OCI-LY1 (cell line): ENCODE measurements around the gene USP54.

Experiments used
- H2AFZ ChIP-seq: fragments of 200-600 bp; sonication (generic), shearing (Covaris generic); 2 replicates; pipeline ENCODE4 v1.6.0; 2014; ENCODE audit warnings: antibody characterized with exemption, mild to moderate bottlenecking, low read length
- H3F3A ChIP-seq: fragments of 200-600 bp; sonication (generic), shearing (Covaris generic); 2 replicates; pipeline ENCODE4 v1.6.0; 2014; ENCODE audit warnings: mild to moderate bottlenecking, antibody characterized with exemption, low read length, moderate library complexity; ENCODE audit not compliant: insufficient read depth
- H3K27ac ChIP-seq: fragments of 200-600 bp; sonication (generic); 2 replicates; pipeline ENCODE4 v1.5.1; 2014; ENCODE audit warnings: low read length, mixed run types, mild to moderate bottlenecking, low read depth; ENCODE audit not compliant: poor library complexity, severe bottlenecking
- H3K27me3 ChIP-seq: fragments of 200-600 bp; sonication (generic); 2 replicates; pipeline ENCODE4 v1.6.0; 2014; ENCODE audit warnings: antibody characterized with exemption, mild to moderate bottlenecking, low read length, moderate library complexity; ENCODE audit not compliant: insufficient read depth
- H3K36me3 ChIP-seq: fragments of 200-600 bp; sonication (generic); 2 replicates; pipeline ENCODE4 v1.6.1; 2014; ENCODE audit warnings: mild to moderate bottlenecking, antibody characterized with exemption, low read length, moderate library complexity, mixed read lengths; ENCODE audit not compliant: insufficient read depth
- H3K4me1 ChIP-seq: fragments of 200-600 bp; sonication (generic); 2 replicates; pipeline ENCODE4 v1.5.1; 2014; ENCODE audit warnings: mild to moderate bottlenecking, low read length, moderate library complexity; ENCODE audit not compliant: insufficient read depth, severe bottlenecking
- H3K4me2 ChIP-seq: fragments of 200-600 bp; sonication (generic), shearing (Covaris generic); 2 replicates; pipeline ENCODE4 v1.6.1; 2014; ENCODE audit warnings: low read length
- H3K4me3 ChIP-seq: fragments of 200-600 bp; sonication (generic); 2 replicates; pipeline ENCODE4 v1.5.1; 2014; ENCODE audit warnings: low read length, low read depth, mild to moderate bottlenecking, mixed read lengths; ENCODE audit not compliant: poor library complexity, severe bottlenecking
- H3K79me2 ChIP-seq: fragments of 200-600 bp; shearing (Covaris generic); 2 replicates; pipeline ENCODE4 v1.6.1; 2016; ENCODE audit warnings: mixed run types, low read length, mixed read lengths; ENCODE audit not compliant: insufficient read depth
- H3K9ac ChIP-seq: fragments of 200-600 bp; sonication (generic), shearing (Covaris generic); 2 replicates; pipeline ENCODE4 v1.6.1; 2014; ENCODE audit warnings: mild to moderate bottlenecking, low read length, mixed read lengths
- H3K9me2 ChIP-seq: fragments of 200-600 bp; sonication (generic), shearing (Covaris generic); 2 replicates; pipeline ENCODE4 v1.6.1; 2014; ENCODE audit warnings: low read depth, mild to moderate bottlenecking, low read length, mixed read lengths
- H3K9me3 ChIP-seq: fragments of 200-600 bp; shearing (Covaris generic); 2 replicates; pipeline ENCODE4 v1.6.1; 2014; ENCODE audit warnings: low read length, mixed read lengths
- H4K20me1 ChIP-seq: fragments of 200-600 bp; sonication (generic), shearing (Covaris generic); 2 replicates; pipeline ENCODE4 v1.6.0; 2016; ENCODE audit warnings: mild to moderate bottlenecking, low read length; ENCODE audit not compliant: insufficient read depth
- EZH2 ChIP-seq: fragments of 200-600 bp; sonication (generic), shearing (Covaris generic); IDR thresholded peaks from 2 replicates; pipeline ENCODE4 v1.8.0; 2017; ENCODE audit warnings: borderline replicate concordance, mixed run types, mild to moderate bottlenecking, antibody characterized with exemption, low read length, moderate library complexity, mixed read lengths
- TF ChIP-seq, protein P1 (sequence below): fragments of 200-600 bp; sonication (generic), shearing (Covaris generic); IDR thresholded peaks from 2 replicates; pipeline ENCODE4 v1.5.1; 2017; ENCODE audit warnings: mild to moderate bottlenecking, antibody characterized with exemption, low read length, moderate library complexity, mixed read lengths

Gene USP54

DNA sequence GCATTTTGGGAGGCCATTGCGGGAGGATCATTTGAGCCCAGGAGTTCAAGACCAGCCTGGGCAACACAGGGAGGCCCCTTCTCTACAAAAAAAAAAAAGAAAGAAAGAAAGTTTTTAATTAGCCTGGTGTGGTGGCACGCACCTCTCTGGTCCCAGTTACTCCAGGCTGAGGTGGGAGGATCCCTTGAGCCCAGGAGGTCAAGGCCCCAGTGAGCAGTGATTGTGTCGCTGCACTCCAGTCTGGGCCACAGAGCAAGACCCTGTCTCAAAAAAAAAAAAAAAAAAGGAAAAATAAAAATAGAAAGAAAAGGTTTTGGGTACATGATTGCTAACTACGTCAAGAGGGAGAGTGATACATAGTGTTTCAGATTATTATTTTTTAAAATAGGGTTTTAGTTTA, 2.0 kb upstream of the USP54 start:
- H3K9me2 ChIP-seq, result no peaks in the 10 kb centered on the region
- H3K4me3 ChIP-seq, result no peak overlapping the region
- no peaks in the 10 kb centered on the region for H3K27me3 ChIP-seq
- no peaks in the 10 kb centered on the region for H3K79me2 ChIP-seq
- H4K20me1 ChIP-seq, result no peaks in the 10 kb centered on the region
- no peaks in the 10 kb centered on the region for H3K36me3 ChIP-seq
- no peak overlapping the region for H3K4me2 ChIP-seq
- H3K27ac ChIP-seq, result no peak overlapping the region
- no peaks in the 10 kb centered on the region for H3K9me3 ChIP-seq
- H3F3A ChIP-seq, result no peaks in the 10 kb centered on the region
- TF ChIP-seq, protein P1, sequence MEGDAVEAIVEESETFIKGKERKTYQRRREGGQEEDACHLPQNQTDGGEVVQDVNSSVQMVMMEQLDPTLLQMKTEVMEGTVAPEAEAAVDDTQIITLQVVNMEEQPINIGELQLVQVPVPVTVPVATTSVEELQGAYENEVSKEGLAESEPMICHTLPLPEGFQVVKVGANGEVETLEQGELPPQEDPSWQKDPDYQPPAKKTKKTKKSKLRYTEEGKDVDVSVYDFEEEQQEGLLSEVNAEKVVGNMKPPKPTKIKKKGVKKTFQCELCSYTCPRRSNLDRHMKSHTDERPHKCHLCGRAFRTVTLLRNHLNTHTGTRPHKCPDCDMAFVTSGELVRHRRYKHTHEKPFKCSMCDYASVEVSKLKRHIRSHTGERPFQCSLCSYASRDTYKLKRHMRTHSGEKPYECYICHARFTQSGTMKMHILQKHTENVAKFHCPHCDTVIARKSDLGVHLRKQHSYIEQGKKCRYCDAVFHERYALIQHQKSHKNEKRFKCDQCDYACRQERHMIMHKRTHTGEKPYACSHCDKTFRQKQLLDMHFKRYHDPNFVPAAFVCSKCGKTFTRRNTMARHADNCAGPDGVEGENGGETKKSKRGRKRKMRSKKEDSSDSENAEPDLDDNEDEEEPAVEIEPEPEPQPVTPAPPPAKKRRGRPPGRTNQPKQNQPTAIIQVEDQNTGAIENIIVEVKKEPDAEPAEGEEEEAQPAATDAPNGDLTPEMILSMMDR, result no peak
- no peak for TF ChIP-seq EZH2
- H3K4me1 ChIP-seq, result peaks cover 19% of the 10 kb centered on the region
- H2AFZ ChIP-seq, result no peak overlapping the region
- no peak overlapping the region for H3K9ac ChIP-seq

- no peaks in the 10 kb centered on the region for H3K27me3 ChIP-seq
- H3K79me2 ChIP-seq, result no peaks in the 10 kb centered on the region
- H3K4me1 ChIP-seq, result peaks cover 19% of the 10 kb centered on the region
- no peak overlapping the region for H3K27ac ChIP-seq
- no peaks in the 10 kb centered on the region for H3K9me3 ChIP-seq
- H3K36me3 ChIP-seq, result no peaks in the 10 kb centered on the region
- H3K9me2 ChIP-seq, result no peaks in the 10 kb centered on the region
- peak overlapping the region; percentile 17; the same call in 1 of the 2 replicates for H3K4me2 ChIP-seq
- no peaks in the 10 kb centered on the region for H4K20me1 ChIP-seq
- H3K4me3 ChIP-seq, result no peak overlapping the region
- H2AFZ ChIP-seq, result no peak overlapping the region
- no peaks in the 10 kb centered on the region for H3F3A ChIP-seq
- TF ChIP-seq, protein P1, result no peak
- TF ChIP-seq EZH2, result no peak
- H3K9ac ChIP-seq, result no peak overlapping the region
These were observed 975 bp upstream of the USP54 start for GRCh38 chr10:73591935-73592699.

GRCh38 chr10:73589563-73590126, 1.5 kb downstream of the USP54 start:
- no peak overlapping the region for H3K4me3 ChIP-seq
- H3K27me3 ChIP-seq, result no peaks in the 10 kb centered on the region
- H3K9ac ChIP-seq, result no peak overlapping the region
- H3F3A ChIP-seq, result no peaks in the 10 kb centered on the region
- H3K79me2 ChIP-seq, result no peaks in the 10 kb centered on the region
- H3K9me3 ChIP-seq, result peaks cover 3% of the 10 kb centered on the region; the same call in 1 of the 2 replicates
- H3K27ac ChIP-seq, result no peak overlapping the region
- no peak overlapping the region for H3K4me2 ChIP-seq
- peaks cover 19% of the 10 kb centered on the region for H3K4me1 ChIP-seq
- no peaks in the 10 kb centered on the region for H3K9me2 ChIP-seq
- no peak for TF ChIP-seq EZH2
- TF ChIP-seq, protein P1, result no peak
- no peaks in the 10 kb centered on the region for H4K20me1 ChIP-seq
- H2AFZ ChIP-seq, result no peak overlapping the region
- no peaks in the 10 kb centered on the region for H3K36me3 ChIP-seq
